Suprapubic skin (tissue), 4 donors: ENCODE results near the gene SRXN1. TPM values are rescaled to one million over a fixed set of nuclear protein-coding genes. Genes with fewer than 3 reads are reported as not detected.

Experiments used
- DNase-seq, 2 donors: peaks; one replicate each; pipeline ENCODE4 v3.0.0-alpha.2; 2019; ENCODE audit warnings: low spot score in 2 of 2
- H3K27ac ChIP-seq: fragments of 200-600 bp; sonication (generic); one replicate; pipeline ENCODE4 v1.5.1; 2019
- H3K27me3 ChIP-seq: fragments of 200-600 bp; sonication (generic); one replicate; pipeline ENCODE4 v1.5.1; 2019
- H3K36me3 ChIP-seq: fragments of 200-600 bp; sonication (generic); one replicate; pipeline ENCODE4 v1.5.1; 2019
- H3K4me1 ChIP-seq: fragments of 200-600 bp; sonication (generic); one replicate; pipeline ENCODE4 v1.5.1; 2019
- H3K4me3 ChIP-seq: fragments of 200-600 bp; sonication (generic); one replicate; pipeline ENCODE4 v1.5.1; 2019; ENCODE audit warnings: mild to moderate bottlenecking
- H3K9me3 ChIP-seq: fragments of 200-600 bp; sonication (generic); one replicate; pipeline ENCODE4 v1.5.1; 2019
- CTCF ChIP-seq, 2 donors: fragments of 200-600 bp in 1 of 2; fragments of 450-650 bp in 1 of 2; sonication (generic) in 1 of 2; IDR thresholded peaks; one replicate each; pipeline ENCODE4 v1.5.1; 2016 to 2019; ENCODE audit warnings: antibody characterized with exemption in 2 of 2, mild to moderate bottlenecking in 1 of 2, moderate library complexity in 1 of 2
- EP300 ChIP-seq: sonication (generic); formaldehyde crosslinking; IDR thresholded peaks from one replicate; pipeline ENCODE4 v1.6.1; 2017; ENCODE audit warnings: antibody characterized with exemption
- POLR2A ChIP-seq, 2 donors: fragments of 450-650 bp; IDR thresholded peaks; one replicate each; pipeline ENCODE4 v1.6.1; 2017; ENCODE audit warnings: antibody characterized with exemption in 2 of 2, mild to moderate bottlenecking in 2 of 2, moderate library complexity in 2 of 2
- POLR2AphosphoS5 ChIP-seq, 3 donors: sonication (generic); formaldehyde crosslinking; IDR thresholded peaks; one replicate each; pipeline ENCODE4 v1.6.1; 2017; ENCODE audit warnings: antibody characterized with exemption in 3 of 3
- WGBS: methylation state at CpG from one replicate; pipeline ENCODE4 v1.1.5; 2018; 5-methylcytosine and 5-hydroxymethylcytosine counted together
- total RNA-seq, 4 donors: library from RNA; depleted of rRNA; stranded (reverse); fragments of >200 nt; gene quantifications; one replicate each; pipeline ENCODE4 v1.1.0, GENCODE V29; 2016

Gene SRXN1
- total RNA-seq, 4 donors from 2014 or later, result 7.8 to 27.7 (median 21.0) TPM

- 59% methylated on average over 1 of the region's 1 CpG for WGBS
- H3K27me3 ChIP-seq, result peaks cover 88% of the 10 kb centered on the region
- DNase-seq, result no peak
These were observed 29.1 kb upstream of the SRXN1 start for GRCh38 chr20:682123-682522.

DNA sequence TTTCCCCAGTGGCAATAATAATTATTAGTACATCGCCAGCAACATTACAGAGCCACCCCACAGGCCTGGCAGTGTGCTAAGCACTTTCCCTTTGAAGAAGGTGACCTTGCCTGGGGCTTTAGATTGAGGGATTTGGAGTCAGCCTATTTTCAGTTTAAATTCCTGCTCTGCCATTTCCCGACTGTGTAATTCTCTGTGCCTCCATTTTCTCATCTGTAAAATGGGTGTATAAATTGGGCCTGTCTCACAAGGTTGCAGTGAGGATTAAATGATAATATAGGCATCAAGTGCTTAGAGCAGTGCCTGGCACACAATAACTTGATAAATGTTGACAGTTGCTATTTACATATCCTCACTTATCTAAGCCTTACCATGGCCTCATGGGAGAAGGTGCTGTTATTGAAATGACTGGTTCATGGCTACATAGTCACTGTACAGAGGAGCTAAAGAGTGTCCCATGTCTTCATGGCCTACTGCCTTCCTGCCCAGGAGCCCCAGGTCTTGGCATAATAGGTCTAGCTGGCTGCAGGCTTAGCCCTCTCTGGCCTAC is 27.7 kb upstream of the SRXN1 start:
- Histone ChIP-seq H3K27ac (no peak overlapping the region), H3K9me3 (no peaks in the 10 kb centered on the region), H3K27me3 (peaks cover 90% of the 10 kb centered on the region), H3K36me3 (no peaks in the 10 kb centered on the region), H3K4me3 (no peak overlapping the region), H3K4me1 (peaks cover 11% of the 10 kb centered on the region)
- WGBS, result 71% methylated on average over 2 of the region's 2 CpGs
- TF ChIP-seq POLR2A (IDR thresholded peaks at IDR 0.05), result no peak
- TF ChIP-seq POLR2AphosphoS5 (IDR thresholded peaks at IDR 0.05), result no peak
- no peak for TF ChIP-seq CTCF (IDR thresholded peaks at IDR 0.05)
- no peak for TF ChIP-seq EP300
- no peak for DNase-seq

More at GRCh38 chr20:682123-682522, 29.1 kb upstream of the SRXN1 start:
- H3K4me1 ChIP-seq, result no peaks in the 10 kb centered on the region
- no peak overlapping the region for H3K4me3 ChIP-seq
- no peaks in the 10 kb centered on the region for H3K9me3 ChIP-seq
- no peaks in the 10 kb centered on the region for H3K36me3 ChIP-seq
- no peak overlapping the region for H3K27ac ChIP-seq
- TF ChIP-seq CTCF (IDR thresholded peaks at IDR 0.05) (no peak), POLR2AphosphoS5 (IDR thresholded peaks at IDR 0.05) (no peak), POLR2A (IDR thresholded peaks at IDR 0.05) (no peak), EP300 (no peak)

- TF ChIP-seq EP300 (no peak), POLR2AphosphoS5 (IDR thresholded peaks at IDR 0.05) (no peak)
- Histone ChIP-seq H3K4me1 (peaks cover 17% of the 10 kb centered on the region), H3K36me3 (no peaks in the 10 kb centered on the region), H3K27ac (no peak overlapping the region), H3K27me3 (peaks cover 98% of the 10 kb centered on the region), H3K4me3 (no peak overlapping the region), H3K9me3 (no peaks in the 10 kb centered on the region)
- no peak for DNase-seq
- WGBS, result 88% methylated on average over 5 of the region's 5 CpGs
These were observed 25.0 kb upstream of the SRXN1 start for GRCh38 chr20:677957-678356.

- Histone ChIP-seq H3K4me1 (peaks cover 17% of the 10 kb centered on the region), H3K36me3 (no peaks in the 10 kb centered on the region), H3K4me3 (no peak overlapping the region), H3K27ac (no peak overlapping the region), H3K9me3 (no peaks in the 10 kb centered on the region), H3K27me3 (peaks cover 99% of the 10 kb centered on the region)
- no peak for DNase-seq
- 76% methylated on average over 3 of the region's 3 CpGs for WGBS
- TF ChIP-seq POLR2AphosphoS5 (IDR thresholded peaks at IDR 0.05) (no peak), CTCF (IDR thresholded peaks at IDR 0.05) (no peak), POLR2A (IDR thresholded peaks at IDR 0.05) (no peak), EP300 (no peak)
These were observed 24.0 kb upstream of the SRXN1 start for GRCh38 chr20:676967-677366.

DNA sequence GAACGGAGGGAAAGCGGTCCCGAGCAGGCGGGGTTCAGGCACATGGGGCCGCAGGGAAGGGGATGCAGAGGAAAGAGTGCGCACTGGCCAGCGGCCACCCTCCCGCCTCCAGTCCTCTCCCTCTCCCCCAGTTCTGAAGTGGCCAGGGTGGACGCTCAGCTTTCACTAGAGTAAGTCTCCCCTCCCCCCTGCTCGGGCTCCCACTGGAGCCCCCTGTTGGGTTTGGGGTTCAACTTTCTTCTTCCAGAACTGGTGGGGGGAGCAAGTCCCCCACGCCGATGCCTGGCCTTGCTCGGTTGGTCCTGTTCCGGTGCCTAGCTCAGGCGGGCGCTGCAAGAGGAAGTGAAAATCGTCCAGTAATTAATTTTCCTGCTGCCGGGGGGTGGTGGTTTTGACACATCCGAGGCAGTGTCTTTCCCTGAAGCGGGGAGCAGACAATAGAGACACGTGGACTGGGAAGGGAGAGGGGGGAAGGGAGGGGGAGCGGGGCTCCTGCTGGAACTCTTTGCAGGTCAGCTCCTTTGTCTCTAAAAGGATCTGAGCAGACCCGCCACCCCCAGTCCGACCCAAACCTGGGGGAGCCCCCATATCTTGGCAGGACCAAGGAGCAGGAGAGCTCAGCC is 23.4 kb upstream of the SRXN1 start:
- Histone ChIP-seq H3K27me3 (peaks cover 99% of the 10 kb centered on the region), H3K4me1 (peaks cover 17% of the 10 kb centered on the region), H3K36me3 (no peaks in the 10 kb centered on the region), H3K4me3 (no peak overlapping the region), H3K9me3 (no peaks in the 10 kb centered on the region), H3K27ac (no peak overlapping the region)
- no peak for TF ChIP-seq POLR2A (IDR thresholded peaks at IDR 0.05)
- TF ChIP-seq POLR2AphosphoS5 (IDR thresholded peaks at IDR 0.05), result no peak
- no peak for TF ChIP-seq EP300
- TF ChIP-seq CTCF (IDR thresholded peaks at IDR 0.05), result no peak
- no peak for DNase-seq
- WGBS, result 2% methylated on average over 24 of the region's 24 CpGs
